Activated T-helper 9 cell treated with anti-CD3 and anti-CD28 coated beads, Interleukin-2, amount 50 U/mL, for 16 hours (primary cell): ENCODE data around the gene ENTHD1.
A peak's percentile ranks its signal among the peaks of the same experiment; 100 is the strongest.
"Not testable (repeated sequence)": the region's sequence is repeated elsewhere in the genome, so short reads cannot be mapped to it uniquely, and the experiment has no call there.

Experiments
- DNase-seq: peaks from one replicate; pipeline ENCODE4 v3.0.0-alpha.2; 2020; ENCODE audit warnings: low read depth

The ENTHD1 gene

GRCh38 chr22:39847477-39847876 is 46.1 kb downstream of the ENTHD1 start:
- DNase-seq = no peak

- not testable (repeated sequence) for DNase-seq
Observed at GRCh38 chr22:39846539-39846938, 47.0 kb downstream of the ENTHD1 start.

- DNase-seq = no peak
Observed at GRCh38 chr22:39845529-39845928, 48.0 kb downstream of the ENTHD1 start.

GRCh38 chr22:39839917-39840510 is 53.5 kb downstream of the ENTHD1 start:
- DNase-seq = peak; percentile 6

GRCh38 chr22:39839204-39839603 is 54.4 kb downstream of the ENTHD1 start:
- DNase-seq = no peak

- DNase-seq = no peak
Observed at GRCh38 chr22:39833610-39834009, 60.0 kb downstream of the ENTHD1 start.

- no peak for DNase-seq
Observed at GRCh38 chr22:39833093-39833492, 60.5 kb downstream of the ENTHD1 start.

GRCh38 chr22:39832627-39833074 is 60.9 kb downstream of the ENTHD1 start:
- DNase-seq = no peak

GRCh38 chr22:39825661-39826102 is 67.9 kb downstream of the ENTHD1 start:
- DNase-seq = no peak

GRCh38 chr22:39821008-39821407 is 72.6 kb downstream of the ENTHD1 start:
- DNase-seq = no peak

GRCh38 chr22:39820256-39820655 is 73.3 kb downstream of the ENTHD1 start:
- no peak for DNase-seq

GRCh38 chr22:39819429-39819828 is 74.1 kb downstream of the ENTHD1 start:
- DNase-seq = no peak

GRCh38 chr22:39818094-39818493 is 75.5 kb downstream of the ENTHD1 start:
- no peak for DNase-seq

GRCh38 chr22:39815932-39816331 is 77.6 kb downstream of the ENTHD1 start:
- DNase-seq = no peak

- no peak for DNase-seq
Observed at GRCh38 chr22:39814899-39815298, 78.7 kb downstream of the ENTHD1 start.

GRCh38 chr22:39809772-39810557 is 83.6 kb downstream of the ENTHD1 start:
- no peak for DNase-seq

- DNase-seq = peak; percentile 3
Observed at GRCh38 chr22:39808081-39808480, 85.5 kb downstream of the ENTHD1 start.

- no peak for DNase-seq
Observed at GRCh38 chr22:39806109-39806508, 87.5 kb downstream of the ENTHD1 start.

GRCh38 chr22:39805117-39805516 is 88.4 kb downstream of the ENTHD1 start:
- DNase-seq = no peak

GRCh38 chr22:39802682-39803081 is 90.9 kb downstream of the ENTHD1 start:
- DNase-seq = no peak

GRCh38 chr22:39800790-39801520 is 92.6 kb downstream of the ENTHD1 start:
- DNase-seq = no peak

GRCh38 chr22:39797528-39798147 is 95.9 kb downstream of the ENTHD1 start:
- DNase-seq = no peak
